A549 treated with GW870086 at 1 μM for 4 hours (cell line): ENCODE results near the gene HPS6. TPM values are rescaled to one million over a fixed set of nuclear protein-coding genes. Genes with fewer than 3 reads are reported as not detected.

Experiments
- total RNA-seq: library from RNA; stranded (reverse); fragments of 200-300 nt; extraction: Qiagen RNA extraction; gene quantifications from 5 replicates; pipeline ENCODE4 v1.2.3, GENCODE V29; 2022; ENCODE audit warnings: low read depth

Gene HPS6
- 27.0 to 37.5 TPM (median 34.4 TPM) in 5 replicates for total RNA-seq

GRCh38 chr10:102064868-102065560 lies at the start of gene HPS6:
TSS of gene HPS6 (plus strand) at chr10:102065349. CDS start at chr10:102065475, 126 bp downstream.

GRCh38 chr10:102055647-102056419 lies 9.3 kb upstream of the HPS6 start, which contains the start of gene ARMH3:
TSS of gene ARMH3 (minus strand) at chr10:102056173. CDS start at chr10:102040114, 16,059 bp downstream.

Other genes with a start within 250 kb of the HPS6 start
- gene OGA, start 246.9 kb upstream of the HPS6 start, total RNA-seq: 59.7 to 74.5 TPM (median 69.0 TPM) in 5 replicates
- gene KCNIP2, start 221.5 kb upstream of the HPS6 start, total RNA-seq: 0.79 to 0.95 TPM (median 0.81 TPM) in 4 of 5 replicates, not detected in the other
- 10.0 to 12.2 TPM (median 11.1 TPM) in 5 replicates for gene ARMH3, start 9.2 kb upstream of the HPS6 start, total RNA-seq
- 28.2 to 36.5 TPM (median 35.1 TPM) in 5 replicates for gene LDB1, start 55.0 kb downstream of the HPS6 start, total RNA-seq
- gene PPRC1, start 67.7 kb downstream of the HPS6 start, total RNA-seq: 44.0 to 59.5 TPM (median 55.9 TPM) in 5 replicates
- 160 to 171 TPM (median 166 TPM) in 5 replicates for gene NOLC1, start 87.0 kb downstream of the HPS6 start, total RNA-seq
- 0.14 to 0.45 TPM (median 0.27 TPM) in 4 of 5 replicates, not detected in the other for gene ELOVL3, start 160.9 kb downstream of the HPS6 start, total RNA-seq
- 0.40 to 0.89 TPM (median 0.85 TPM) in 5 replicates for gene PITX3, start 176.2 kb downstream of the HPS6 start, total RNA-seq
- gene GBF1, start 180.2 kb downstream of the HPS6 start, total RNA-seq: 21.8 to 25.4 TPM (median 23.2 TPM) in 5 replicates